H54 (cell line): ENCODE data around the gene NRXN3.

Source experiments
- DNase-seq: peaks from one replicate; pipeline ENCODE4 v3.0.0; 2011; ENCODE audit warnings: low spot score, mixed read lengths; ENCODE audit not compliant: insufficient read length
- FAIRE-seq: peaks from 3 replicates; lab custom pipeline; 2011; peaks lifted over from hg19 to GRCh38; lab: Jason Lieb, UNC
- POLR2A ChIP-seq: IDR thresholded peaks from 2 replicates; pipeline ENCODE4 v1.6.1; 2011; ENCODE audit warnings: low read depth, mild to moderate bottlenecking, low read length

NRXN3 gene

DNA sequence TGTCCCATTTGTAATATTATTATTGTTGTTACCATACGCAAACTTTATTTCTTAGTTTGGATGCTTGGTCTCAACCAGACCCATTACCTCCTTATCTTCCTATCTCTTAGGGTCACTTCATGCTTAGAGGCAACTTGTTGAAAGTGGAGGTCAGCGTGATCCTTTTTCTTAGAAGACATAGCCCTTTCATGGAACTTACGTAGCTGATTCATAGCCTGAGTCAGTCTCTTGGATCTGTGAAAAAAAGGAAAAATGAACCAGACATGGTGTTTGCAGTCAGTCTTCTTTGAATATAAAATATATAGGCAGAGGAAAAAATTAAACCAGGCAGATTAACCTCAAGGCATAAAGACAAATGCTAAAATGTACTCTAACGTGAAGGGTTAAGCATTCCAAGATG lies 1427.4 kb downstream of the NRXN3 start:
- FAIRE-seq: no peak
- no peak for DNase-seq
- TF ChIP-seq POLR2A: no peak

DNA sequence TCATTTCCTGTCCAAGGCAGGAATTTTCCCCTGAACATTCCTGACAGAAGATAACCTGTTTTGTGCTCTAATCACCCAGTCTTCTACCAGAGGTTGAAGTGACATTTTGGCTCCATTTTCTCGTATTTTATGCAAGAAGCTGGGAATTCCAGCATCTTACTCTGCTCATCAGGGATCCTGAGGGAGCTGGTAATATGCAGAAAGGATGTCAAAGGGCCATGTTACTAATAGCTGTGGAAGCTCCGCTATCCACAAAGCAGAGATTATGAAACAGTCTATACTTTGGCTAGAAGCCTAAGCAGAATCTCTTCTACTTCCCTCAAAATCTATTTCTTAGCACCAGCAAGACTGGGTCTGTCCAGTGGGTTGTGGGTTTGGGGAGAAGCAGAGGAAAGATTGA lies 1428.2 kb downstream of the NRXN3 start:
- FAIRE-seq (no peak), DNase-seq (no peak)
- TF ChIP-seq POLR2A: no peak

DNA sequence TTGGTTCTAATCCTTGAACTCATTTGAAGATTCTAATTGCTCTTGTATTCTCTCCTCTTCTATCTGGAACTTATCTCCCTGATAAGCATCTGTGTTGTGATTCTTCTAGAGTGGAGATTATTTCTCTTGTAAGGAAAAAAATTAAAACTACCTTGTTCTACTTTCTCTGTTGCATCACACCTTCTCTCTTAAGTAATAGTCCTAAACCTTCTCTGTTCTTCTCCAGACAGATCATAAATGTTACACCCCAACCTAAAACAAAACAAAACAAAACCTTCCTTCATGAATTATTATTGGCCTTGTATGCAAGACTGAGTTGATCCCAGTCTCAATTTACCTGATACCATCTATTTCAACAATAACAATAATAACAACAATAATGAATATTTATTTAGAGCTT lies 1429.1 kb downstream of the NRXN3 start:
- no peak for TF ChIP-seq POLR2A
- DNase-seq: no peak
- no peak for FAIRE-seq

DNA sequence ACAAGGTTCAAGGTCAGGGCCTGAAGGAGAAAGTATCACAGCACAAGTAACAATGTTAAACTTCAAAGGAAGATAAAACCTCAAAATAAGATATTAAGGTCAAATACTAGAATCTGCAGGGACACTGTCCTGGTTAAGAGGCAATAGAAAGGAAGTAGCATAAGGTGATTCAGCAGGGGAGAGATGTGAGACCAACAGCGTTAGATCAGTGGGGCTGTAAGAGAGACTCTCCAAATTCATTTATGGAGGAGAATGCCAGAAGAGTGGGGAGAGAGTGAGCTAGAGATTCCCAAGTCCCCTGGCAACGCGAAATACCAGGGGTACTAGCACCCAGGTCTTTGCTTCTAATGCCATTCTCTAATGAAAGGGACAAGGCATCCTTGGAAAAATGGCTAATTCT lies 1430.2 kb downstream of the NRXN3 start:
- DNase-seq: no peak
- FAIRE-seq: no peak
- TF ChIP-seq POLR2A: no peak

DNA sequence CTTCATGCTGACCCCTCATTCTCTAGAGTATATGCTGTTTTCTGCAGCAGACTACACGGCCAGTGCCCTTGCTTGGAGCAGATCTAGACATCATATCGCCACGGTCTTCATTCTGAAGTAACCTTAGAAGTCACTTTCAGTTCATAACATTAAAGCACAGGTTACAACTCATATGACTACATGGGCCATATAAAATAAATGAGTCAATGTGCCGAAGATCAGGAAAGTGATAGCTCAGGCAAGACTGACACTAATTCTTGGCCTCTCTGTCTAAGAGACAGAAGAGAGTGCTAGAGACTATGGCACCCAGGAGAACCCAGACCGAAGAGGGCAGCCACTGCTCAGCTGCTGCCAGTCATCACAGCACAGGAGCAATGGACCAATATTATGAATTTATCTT lies 1431.4 kb downstream of the NRXN3 start:
- TF ChIP-seq POLR2A: no peak
- no peak for FAIRE-seq
- no peak for DNase-seq

DNA sequence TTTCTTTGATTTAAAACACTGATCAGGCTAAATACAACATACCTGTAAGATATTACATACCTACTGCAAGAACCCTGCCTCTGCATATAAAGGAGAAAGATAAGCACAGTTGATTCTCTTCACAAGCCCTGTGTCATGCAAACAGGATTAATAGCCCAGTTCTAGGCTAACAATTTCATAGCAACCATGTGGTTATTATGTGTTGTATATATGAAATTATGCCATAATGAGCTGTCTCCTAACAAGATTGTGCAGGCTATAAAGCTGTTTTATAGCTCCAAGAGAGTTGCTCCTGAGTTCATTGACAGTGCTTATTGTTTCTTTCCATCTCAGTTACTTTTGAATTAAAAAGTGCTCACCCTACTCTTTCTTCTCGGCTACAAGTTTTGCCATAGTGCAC lies 1431.9 kb downstream of the NRXN3 start:
- FAIRE-seq: no peak
- no peak for DNase-seq
- TF ChIP-seq POLR2A: no peak

DNA sequence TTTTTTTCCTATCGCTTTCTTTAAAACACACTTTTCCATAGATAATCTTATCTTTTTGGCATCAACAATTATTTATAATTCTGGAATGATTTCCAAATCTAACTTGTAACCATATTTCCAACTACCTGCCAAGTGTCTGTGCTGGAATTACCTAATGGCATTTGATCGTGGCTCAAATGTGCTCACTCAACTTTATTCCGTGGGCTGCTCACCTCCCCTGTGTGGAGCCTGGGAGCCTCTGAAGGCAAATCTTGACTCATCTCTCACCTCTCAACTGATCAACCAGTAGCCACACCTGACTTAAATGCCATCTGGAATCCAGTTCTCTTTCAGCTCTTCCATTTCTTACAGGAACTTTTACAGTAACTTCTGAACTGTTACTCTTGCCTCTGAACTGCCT lies 1432.6 kb downstream of the NRXN3 start:
- DNase-seq: no peak
- no peak for TF ChIP-seq POLR2A
- no peak for FAIRE-seq

DNA sequence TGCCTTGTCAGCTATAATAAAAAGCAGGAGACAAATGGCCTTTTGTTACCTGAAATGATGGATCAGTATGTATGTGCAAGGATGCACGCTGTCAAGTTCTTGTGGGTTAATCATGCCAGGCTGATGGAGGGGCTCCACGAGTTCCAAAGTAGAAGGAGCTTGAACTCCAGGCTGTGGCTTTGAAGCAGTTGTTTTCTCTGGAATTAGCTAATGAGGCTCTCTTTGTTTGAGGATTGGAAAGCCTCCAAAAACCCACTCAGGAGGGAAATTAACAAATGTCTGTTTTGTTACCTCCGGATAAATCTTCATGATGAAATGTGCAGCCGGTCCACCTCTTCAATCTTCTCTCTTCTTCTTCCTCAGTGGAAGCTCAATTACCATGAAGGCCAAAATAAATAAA lies 1435.7 kb downstream of the NRXN3 start:
- FAIRE-seq: no peak
- no peak for DNase-seq
- TF ChIP-seq POLR2A: no peak

DNA sequence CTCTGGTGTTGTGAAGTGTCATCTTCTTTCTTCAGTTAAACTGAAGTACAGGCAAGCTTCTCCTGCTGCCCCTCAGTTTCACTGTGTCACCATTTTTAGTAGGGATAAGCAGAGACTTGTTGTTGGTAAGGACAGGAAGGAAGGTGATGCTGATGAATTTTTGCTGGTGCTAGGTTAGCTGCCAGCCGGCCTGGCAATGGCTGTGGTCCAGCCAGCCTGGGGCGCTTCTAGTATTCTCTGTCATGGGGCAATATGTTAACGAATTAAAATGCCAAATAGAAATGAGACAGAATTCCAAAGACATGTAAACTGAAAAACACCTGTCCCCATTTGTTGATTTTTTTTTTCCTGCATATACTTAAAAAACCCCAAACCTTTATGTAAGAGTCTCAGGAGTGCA lies 1438.3 kb downstream of the NRXN3 start:
- no peak for DNase-seq
- no peak for TF ChIP-seq POLR2A
- FAIRE-seq: no peak

DNA sequence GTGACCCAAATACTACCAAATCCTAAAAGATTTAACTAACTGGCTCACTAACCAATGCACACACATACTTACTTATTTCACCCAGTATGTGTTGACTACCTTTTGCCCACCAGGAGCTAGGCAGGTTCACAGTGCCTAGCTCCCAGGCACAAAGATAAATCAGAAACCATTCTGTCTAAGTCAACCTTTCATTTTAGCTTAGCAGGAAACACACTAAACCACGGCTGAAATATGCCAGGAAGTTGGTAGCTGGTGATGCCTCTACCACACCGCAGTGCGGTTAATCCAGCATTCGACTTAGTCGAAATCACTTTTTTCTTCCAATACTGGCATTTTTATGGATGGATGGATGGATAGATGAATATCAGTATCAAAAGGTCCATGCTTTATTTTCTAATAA lies 1443.5 kb downstream of the NRXN3 start:
- TF ChIP-seq POLR2A: no peak
- DNase-seq (no peak), FAIRE-seq (no peak)

DNA sequence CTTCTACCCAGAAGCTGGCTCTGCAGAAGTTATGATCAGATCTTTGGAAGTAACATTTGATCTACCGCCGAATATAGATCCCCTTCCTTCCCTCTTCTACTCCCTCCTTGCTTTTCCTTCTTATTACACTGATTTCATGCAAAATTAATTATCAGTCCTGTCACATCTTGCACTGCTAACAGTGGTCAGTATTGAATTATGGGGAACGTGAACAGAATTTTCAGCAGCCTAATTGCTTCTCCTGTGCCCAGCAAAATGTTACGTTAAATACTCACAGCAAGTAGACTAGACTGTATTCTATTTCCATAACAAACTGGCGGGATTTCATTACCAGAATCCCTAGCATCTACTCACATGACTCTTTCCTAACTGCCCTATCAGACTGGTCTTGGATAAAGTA lies 1444.3 kb downstream of the NRXN3 start:
- DNase-seq (no peak), FAIRE-seq (no peak)
- TF ChIP-seq POLR2A: no peak

DNA sequence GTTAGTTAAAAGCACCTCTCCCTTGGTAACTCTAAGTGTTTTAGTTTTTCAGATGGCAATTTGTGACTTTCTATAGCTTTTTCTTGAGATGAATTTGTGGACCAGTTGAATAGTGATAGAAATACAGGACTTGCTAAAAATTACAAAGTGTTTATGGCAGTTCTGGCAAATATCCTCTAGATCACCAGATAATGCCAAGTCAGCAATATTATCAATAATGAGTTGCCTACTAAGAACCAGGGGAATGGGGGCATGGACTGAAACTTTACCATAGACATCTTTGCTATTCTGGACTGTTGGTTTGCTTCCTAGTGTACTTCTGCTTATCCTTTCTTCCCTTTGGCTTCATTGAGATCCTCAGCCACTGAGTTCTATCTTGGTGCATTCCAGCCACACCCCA lies 1456.9 kb downstream of the NRXN3 start:
- FAIRE-seq (no peak), DNase-seq (no peak)
- no peak for TF ChIP-seq POLR2A

DNA sequence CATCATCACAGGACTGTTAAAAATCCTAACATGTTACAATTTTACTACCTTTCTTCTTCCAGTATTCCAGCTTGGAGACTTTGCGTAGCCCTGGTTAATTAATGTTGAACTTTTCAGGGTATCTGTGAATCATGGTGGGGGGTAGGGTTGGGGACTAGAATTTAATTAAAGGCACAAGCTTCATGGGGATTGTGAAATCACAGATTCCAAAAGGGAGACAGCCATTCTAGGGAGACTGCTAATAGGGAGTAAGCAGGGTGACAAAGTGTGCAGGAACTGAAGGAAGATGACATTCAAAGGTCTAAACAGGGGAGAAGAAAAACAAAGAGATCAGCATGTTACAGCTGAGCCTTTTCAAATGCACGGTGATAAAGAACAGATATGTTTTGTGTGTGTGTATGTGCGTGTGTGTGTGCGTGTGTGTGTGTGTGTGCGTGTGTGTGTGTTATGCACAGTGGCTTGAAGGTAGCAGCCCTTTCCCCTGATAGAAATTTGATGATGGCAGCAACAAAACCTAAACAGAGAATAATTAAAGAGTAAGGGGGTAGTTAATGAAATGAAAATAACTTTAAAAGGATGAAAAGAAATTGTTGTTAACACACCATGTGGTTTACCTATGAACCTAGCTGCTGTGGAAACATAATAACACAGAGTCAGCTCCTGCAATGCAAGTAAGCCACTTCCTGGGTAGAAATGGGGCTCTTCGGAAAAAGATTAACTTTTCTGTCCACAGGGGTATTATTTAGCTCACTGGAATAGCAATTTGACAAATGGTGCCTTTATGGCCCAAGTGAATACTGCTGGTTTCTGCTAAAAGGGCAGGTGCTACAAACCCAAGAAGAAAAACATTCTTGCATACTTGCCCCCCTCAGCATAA lies 1459.5 kb downstream of the NRXN3 start:
- DNase-seq (no peak), FAIRE-seq (no peak)
- TF ChIP-seq POLR2A: no peak

DNA sequence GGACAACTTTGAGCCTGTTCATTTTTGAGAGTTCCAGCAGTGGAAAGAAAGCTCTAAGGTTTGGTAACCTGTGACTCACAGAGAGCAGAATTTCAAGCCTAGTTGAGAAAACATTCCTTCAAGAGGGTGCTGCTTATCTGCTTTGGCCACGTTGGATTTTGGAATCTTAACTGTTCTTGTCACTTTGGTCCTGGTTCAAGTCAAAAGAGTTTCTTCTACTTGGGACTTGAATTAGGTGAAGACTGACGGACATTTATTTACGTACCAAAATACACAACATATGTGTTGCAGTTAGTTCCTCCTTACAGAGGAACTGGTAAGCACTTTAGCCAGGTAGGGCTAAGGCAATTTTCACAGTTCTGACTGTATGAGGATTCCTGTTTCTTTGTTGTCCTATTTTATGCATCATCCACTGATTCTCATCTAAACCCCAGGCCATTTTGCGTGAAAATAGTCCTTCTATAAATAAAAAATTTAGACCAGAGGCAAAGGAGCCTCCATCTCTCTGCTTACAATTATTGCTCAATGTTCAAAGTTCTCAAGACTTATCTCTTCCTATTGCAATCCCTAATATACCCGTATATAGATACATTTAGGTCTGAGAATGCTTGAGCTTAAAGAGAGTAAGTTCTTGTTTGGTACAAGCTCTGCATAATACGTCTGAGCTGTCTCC lies 1460.3 kb downstream of the NRXN3 start:
- no peak for FAIRE-seq
- TF ChIP-seq POLR2A: no peak
- DNase-seq: no peak

DNA sequence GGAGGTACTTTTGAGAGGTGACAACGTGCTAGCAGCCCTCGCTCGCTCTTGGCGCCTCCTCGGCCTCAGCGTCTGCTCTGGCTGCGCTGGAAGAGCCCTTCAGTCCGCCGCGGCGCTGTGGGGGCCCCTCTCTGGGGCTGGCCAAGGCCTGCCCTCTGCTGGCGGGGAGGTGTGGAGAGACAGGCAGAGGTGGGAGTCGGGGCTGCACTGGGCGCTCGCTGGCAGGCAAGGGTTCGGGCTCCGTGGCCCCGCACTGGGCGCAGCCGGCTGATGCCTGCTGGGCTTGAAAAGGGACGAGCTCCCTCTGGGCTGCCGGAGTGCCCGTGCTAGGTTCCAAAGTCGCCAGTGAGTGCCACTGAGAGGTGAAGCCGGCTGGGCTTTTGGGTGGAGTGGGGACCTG lies 1461.1 kb downstream of the NRXN3 start:
- no peak for FAIRE-seq
- no peak for DNase-seq
- TF ChIP-seq POLR2A: no peak
